ENCODE data around the gene CDH16. TPM values are rescaled to one million over a fixed set of nuclear protein-coding genes. Genes with fewer than 3 reads are reported as not detected.
A peak's percentile ranks its signal among the peaks of the same experiment; 100 is the strongest.

CDH16 gene
- total and polyA plus RNA-seq, 2 of the 13 experiments (the other 11 are each of a cell fraction or from before 2014, with no cell fraction given): 2.7 to 3.9 TPM

DNA sequence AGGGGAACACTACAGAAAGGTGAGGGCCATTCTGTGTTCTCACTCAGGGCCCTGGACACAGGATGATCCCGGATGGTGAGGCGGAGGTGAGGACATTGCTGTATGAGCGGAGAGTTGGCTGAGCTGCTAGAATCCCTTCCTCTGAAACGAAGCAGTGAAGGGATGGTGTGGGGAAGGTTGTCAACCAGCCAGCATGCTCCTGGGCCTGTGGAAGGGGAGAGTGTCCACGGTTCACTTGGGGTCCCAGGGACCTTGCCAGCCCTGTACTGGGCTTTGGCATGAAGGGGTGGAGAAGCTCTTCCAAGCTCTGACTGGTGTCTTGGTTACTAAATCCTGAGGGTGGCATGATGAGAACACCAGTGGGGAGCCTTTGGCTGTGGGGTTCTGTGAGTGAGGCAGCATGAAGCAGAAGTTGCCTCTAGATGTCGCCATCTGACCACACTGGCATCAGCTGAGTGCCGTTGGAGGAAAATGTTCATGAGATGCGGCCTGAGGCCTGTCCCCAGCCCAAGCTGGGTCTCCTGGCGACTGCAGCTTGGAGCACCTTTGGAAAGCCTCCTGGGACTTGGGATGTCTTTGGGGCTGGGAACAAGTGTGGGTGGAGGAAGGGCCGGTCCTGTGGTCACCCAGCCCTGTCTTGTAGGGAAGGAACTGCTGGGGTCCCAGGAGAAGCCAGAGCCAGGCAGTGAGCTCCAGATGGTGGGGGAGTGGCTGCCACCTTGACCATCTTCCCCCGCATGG is 23.6 kb downstream of the CDH16 start (continued):
- TF ChIP-seq, protein P1, sequence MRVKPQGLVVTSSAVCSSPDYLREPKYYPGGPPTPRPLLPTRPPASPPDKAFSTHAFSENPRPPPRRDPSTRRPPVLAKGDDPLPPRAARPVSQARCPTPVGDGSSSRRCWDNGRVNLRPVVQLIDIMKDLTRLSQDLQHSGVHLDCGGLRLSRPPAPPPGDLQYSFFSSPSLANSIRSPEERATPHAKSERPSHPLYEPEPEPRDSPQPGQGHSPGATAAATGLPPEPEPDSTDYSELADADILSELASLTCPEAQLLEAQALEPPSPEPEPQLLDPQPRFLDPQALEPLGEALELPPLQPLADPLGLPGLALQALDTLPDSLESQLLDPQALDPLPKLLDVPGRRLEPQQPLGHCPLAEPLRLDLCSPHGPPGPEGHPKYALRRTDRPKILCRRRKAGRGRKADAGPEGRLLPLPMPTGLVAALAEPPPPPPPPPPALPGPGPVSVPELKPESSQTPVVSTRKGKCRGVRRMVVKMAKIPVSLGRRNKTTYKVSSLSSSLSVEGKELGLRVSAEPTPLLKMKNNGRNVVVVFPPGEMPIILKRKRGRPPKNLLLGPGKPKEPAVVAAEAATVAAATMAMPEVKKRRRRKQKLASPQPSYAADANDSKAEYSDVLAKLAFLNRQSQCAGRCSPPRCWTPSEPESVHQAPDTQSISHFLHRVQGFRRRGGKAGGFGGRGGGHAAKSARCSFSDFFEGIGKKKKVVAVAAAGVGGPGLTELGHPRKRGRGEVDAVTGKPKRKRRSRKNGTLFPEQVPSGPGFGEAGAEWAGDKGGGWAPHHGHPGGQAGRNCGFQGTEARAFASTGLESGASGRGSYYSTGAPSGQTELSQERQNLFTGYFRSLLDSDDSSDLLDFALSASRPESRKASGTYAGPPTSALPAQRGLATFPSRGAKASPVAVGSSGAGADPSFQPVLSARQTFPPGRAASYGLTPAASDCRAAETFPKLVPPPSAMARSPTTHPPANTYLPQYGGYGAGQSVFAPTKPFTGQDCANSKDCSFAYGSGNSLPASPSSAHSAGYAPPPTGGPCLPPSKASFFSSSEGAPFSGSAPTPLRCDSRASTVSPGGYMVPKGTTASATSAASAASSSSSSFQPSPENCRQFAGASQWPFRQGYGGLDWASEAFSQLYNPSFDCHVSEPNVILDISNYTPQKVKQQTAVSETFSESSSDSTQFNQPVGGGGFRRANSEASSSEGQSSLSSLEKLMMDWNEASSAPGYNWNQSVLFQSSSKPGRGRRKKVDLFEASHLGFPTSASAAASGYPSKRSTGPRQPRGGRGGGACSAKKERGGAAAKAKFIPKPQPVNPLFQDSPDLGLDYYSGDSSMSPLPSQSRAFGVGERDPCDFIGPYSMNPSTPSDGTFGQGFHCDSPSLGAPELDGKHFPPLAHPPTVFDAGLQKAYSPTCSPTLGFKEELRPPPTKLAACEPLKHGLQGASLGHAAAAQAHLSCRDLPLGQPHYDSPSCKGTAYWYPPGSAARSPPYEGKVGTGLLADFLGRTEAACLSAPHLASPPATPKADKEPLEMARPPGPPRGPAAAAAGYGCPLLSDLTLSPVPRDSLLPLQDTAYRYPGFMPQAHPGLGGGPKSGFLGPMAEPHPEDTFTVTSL (CRISPR knock-in tag; IDR thresholded peaks at IDR 0.05; ENCODE audit: borderline replicate concordance): no peak
- TF ChIP-seq ZFAT (CRISPR knock-in tag; conservative IDR thresholded peaks at IDR 0.05) (no peak), TEAD3 (CRISPR knock-in tag; optimal IDR thresholded peaks at IDR 0.05; ENCODE audit: borderline replicate concordance) (peak; percentile 82), ZNF446 (CRISPR knock-in tag; IDR thresholded peaks at IDR 0.05) (no peak), HOXA7 (CRISPR knock-in tag; IDR thresholded peaks at IDR 0.05) (no peak), ZFP62 (CRISPR knock-in tag; IDR thresholded peaks at IDR 0.05) (no peak), ZNF33A (CRISPR knock-in tag; IDR thresholded peaks at IDR 0.05; ENCODE audit: borderline replicate concordance) (no peak), ZNF776 (CRISPR knock-in tag; IDR thresholded peaks at IDR 0.05) (peak; percentile 33; the same call in 1 of the 2 replicates), BORCS8-MEF2B (CRISPR knock-in tag; IDR thresholded peaks at IDR 0.05) (peak; percentile 55; the same call in 1 of the 2 replicates), SP5 (CRISPR knock-in tag; IDR thresholded peaks at IDR 0.05; ENCODE audit: borderline replicate concordance, low read depth) (no peak)
- TF ChIP-seq, protein P2, sequence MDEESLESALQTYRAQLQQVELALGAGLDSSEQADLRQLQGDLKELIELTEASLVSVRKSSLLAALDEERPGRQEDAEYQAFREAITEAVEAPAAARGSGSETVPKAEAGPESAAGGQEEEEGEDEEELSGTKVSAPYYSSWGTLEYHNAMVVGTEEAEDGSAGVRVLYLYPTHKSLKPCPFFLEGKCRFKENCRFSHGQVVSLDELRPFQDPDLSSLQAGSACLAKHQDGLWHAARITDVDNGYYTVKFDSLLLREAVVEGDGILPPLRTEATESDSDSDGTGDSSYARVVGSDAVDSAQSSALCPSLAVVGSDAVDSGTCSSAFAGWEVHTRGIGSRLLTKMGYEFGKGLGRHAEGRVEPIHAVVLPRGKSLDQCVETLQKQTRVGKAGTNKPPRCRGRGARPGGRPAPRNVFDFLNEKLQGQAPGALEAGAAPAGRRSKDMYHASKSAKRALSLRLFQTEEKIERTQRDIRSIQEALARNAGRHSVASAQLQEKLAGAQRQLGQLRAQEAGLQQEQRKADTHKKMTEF (CRISPR knock-in tag; IDR thresholded peaks at IDR 0.05): peak; percentile 66
- TF ChIP-seq, protein P3, sequence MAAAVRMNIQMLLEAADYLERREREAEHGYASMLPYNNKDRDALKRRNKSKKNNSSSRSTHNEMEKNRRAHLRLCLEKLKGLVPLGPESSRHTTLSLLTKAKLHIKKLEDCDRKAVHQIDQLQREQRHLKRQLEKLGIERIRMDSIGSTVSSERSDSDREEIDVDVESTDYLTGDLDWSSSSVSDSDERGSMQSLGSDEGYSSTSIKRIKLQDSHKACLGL (CRISPR knock-in tag; IDR thresholded peaks at IDR 0.05): 0 out of 2 replicates have a peak, but pooled peaks have one; percentile 44
- TF ChIP-seq, protein P4, sequence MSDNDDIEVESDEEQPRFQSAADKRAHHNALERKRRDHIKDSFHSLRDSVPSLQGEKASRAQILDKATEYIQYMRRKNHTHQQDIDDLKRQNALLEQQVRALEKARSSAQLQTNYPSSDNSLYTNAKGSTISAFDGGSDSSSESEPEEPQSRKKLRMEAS (IDR thresholded peaks at IDR 0.05): peak; percentile 28; the same call in 1 of the 2 replicates
- TF ChIP-seq, protein P5, sequence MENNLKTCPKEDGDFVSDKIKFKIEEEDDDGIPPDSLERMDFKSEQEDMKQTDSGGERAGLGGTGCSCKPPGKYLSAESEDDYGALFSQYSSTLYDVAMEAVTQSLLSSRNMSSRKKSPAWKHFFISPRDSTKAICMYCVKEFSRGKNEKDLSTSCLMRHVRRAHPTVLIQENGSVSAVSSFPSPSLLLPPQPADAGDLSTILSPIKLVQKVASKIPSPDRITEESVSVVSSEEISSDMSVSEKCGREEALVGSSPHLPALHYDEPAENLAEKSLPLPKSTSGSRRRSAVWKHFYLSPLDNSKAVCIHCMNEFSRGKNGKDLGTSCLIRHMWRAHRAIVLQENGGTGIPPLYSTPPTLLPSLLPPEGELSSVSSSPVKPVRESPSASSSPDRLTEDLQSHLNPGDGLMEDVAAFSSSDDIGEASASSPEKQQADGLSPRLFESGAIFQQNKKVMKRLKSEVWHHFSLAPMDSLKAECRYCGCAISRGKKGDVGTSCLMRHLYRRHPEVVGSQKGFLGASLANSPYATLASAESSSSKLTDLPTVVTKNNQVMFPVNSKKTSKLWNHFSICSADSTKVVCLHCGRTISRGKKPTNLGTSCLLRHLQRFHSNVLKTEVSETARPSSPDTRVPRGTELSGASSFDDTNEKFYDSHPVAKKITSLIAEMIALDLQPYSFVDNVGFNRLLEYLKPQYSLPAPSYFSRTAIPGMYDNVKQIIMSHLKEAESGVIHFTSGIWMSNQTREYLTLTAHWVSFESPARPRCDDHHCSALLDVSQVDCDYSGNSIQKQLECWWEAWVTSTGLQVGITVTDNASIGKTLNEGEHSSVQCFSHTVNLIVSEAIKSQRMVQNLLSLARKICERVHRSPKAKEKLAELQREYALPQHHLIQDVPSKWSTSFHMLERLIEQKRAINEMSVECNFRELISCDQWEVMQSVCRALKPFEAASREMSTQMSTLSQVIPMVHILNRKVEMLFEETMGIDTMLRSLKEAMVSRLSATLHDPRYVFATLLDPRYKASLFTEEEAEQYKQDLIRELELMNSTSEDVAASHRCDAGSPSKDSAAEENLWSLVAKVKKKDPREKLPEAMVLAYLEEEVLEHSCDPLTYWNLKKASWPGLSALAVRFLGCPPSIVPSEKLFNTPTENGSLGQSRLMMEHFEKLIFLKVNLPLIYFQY (CRISPR knock-in tag; IDR thresholded peaks at IDR 0.05; ENCODE audit: borderline replicate concordance): peak; percentile 69; the same call in 1 of the 2 replicates
- TF ChIP-seq, protein P6, sequence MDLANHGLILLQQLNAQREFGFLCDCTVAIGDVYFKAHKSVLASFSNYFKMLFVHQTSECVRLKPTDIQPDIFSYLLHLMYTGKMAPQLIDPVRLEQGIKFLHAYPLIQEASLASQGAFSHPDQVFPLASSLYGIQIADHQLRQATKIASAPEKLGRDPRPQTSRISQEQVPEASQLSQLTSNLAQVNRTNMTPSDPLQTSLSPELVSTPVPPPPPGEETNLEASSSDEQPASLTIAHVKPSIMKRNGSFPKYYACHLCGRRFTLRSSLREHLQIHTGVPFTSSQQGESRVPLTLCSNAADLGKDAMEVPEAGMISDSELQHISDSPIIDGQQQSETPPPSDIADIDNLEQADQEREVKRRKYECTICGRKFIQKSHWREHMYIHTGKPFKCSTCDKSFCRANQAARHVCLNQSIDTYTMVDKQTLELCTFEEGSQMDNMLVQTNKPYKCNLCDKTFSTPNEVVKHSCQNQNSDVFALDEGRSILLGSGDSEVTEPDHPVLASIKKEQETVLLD (CRISPR knock-in tag; IDR thresholded peaks at IDR 0.05; ENCODE audit: low read depth): no peak

Data from HepG2 (cell line).